IMR-90 (cell line): ENCODE measurements around the gene UNC13A. TPM values are rescaled to one million over a fixed set of nuclear protein-coding genes. Genes with fewer than 3 reads are reported as not detected.

ENCODE experiments used
- ATAC-seq: fragments of 200-7000 bp; cut with Tn5 transposase; 2 replicates; pipeline ENCODE4 v1.9.1; 2020; ENCODE audit warnings: low read depth, mild to moderate bottlenecking, moderate library complexity
- BruUV-seq: library from RNA; stranded (reverse); fragments of 400-500 nt; replicated peaks from 2 replicates; lab custom pipeline; 2021; lab: Mats Ljungman, UMichigan
- CTCF ChIA-PET: fragments of 300-600 bp; formaldehyde crosslinking; extraction: SDS; loops from one replicate; lab custom pipeline; 2021; ENCODE audit warnings: antibody characterized with exemption; lab: Yijun Ruan, JAX
- POLR2A ChIA-PET: fragments of 300-600 bp; sonication (Branson Sonifier 250); formaldehyde crosslinking; loops from one replicate; lab custom pipeline; 2022; ENCODE audit warnings: antibody characterized with exemption; ENCODE audit not compliant: unreplicated experiment; lab: Charles Lee
- DNase-seq: peaks from one replicate; pipeline ENCODE4 v3.0.0; 2013
- H2AFZ ChIP-seq: replicated peaks from 2 replicates; pipeline ENCODE3; 2013; ENCODE audit warnings: low read length, mild to moderate bottlenecking; ENCODE audit not compliant: poor library complexity
- H2AK5ac ChIP-seq: 2 replicates; pipeline ENCODE4 v1.6.1; 2013; ENCODE audit warnings: low read depth, low read length, inconsistent platforms
- H2AK9ac ChIP-seq: replicated peaks from 2 replicates; pipeline ENCODE3; 2013; ENCODE audit warnings: mild to moderate bottlenecking, low read depth, low read length, moderate library complexity; ENCODE audit not compliant: poor library complexity
- H2BK120ac ChIP-seq: 2 replicates; pipeline ENCODE4 v1.6.1; 2013; ENCODE audit warnings: low read depth, low read length, inconsistent platforms
- H2BK15ac ChIP-seq: 3 replicates; pipeline ENCODE4 v1.6.1; 2013; ENCODE audit warnings: low read depth, low read length, inconsistent platforms
- H2BK20ac ChIP-seq: 2 replicates; pipeline ENCODE4 v1.6.1; 2013; ENCODE audit warnings: low read depth, mild to moderate bottlenecking, inconsistent platforms, low read length, moderate library complexity
- H2BK5ac ChIP-seq: 2 replicates; pipeline ENCODE4 v1.6.1; 2013; ENCODE audit warnings: mild to moderate bottlenecking, low read depth, low read length, inconsistent platforms; ENCODE audit not compliant: poor library complexity, severe bottlenecking
- H3K14ac ChIP-seq: replicated peaks from 2 replicates; pipeline ENCODE4 v1.6.1; 2013; ENCODE audit warnings: low read depth, low read length, inconsistent platforms
- H3K18ac ChIP-seq: 2 replicates; pipeline ENCODE4 v1.6.1; 2013; ENCODE audit warnings: low read depth, low read length, control low read depth
- H3K23ac ChIP-seq: 2 replicates; pipeline ENCODE4 v1.6.1; 2013; ENCODE audit warnings: low read depth, low read length, inconsistent platforms
- H3K27ac ChIP-seq: 2 replicates; pipeline ENCODE4 v1.5.1; 2013; ENCODE audit warnings: mild to moderate bottlenecking, control low read depth, low read length; ENCODE audit not compliant: insufficient read depth
- H3K27me3 ChIP-seq: 2 replicates; pipeline ENCODE4 v1.6.1; 2013; ENCODE audit warnings: low read length; ENCODE audit not compliant: control insufficient read depth, insufficient read depth
- H3K36me3 ChIP-seq: 2 replicates; pipeline ENCODE4 v1.6.1; 2013; ENCODE audit warnings: low read length, mixed read lengths; ENCODE audit not compliant: control insufficient read depth, insufficient read depth
- H3K4ac ChIP-seq: 2 replicates; pipeline ENCODE4 v1.6.1; 2013; ENCODE audit warnings: low read depth, low read length, inconsistent platforms
- H3K4me1 ChIP-seq: 2 replicates; pipeline ENCODE4 v1.6.1; 2013; ENCODE audit warnings: low read length, mixed read lengths; ENCODE audit not compliant: control insufficient read depth, insufficient read depth
- H3K4me2 ChIP-seq: 2 replicates; pipeline ENCODE4 v1.6.1; 2013; ENCODE audit warnings: low read depth, mild to moderate bottlenecking, control low read depth, low read length, moderate library complexity
- H3K4me3 ChIP-seq: 2 replicates; pipeline ENCODE4 v1.5.1; 2013; ENCODE audit warnings: low read depth, mild to moderate bottlenecking, control low read depth, low read length, moderate library complexity; ENCODE audit not compliant: insufficient read depth
- H3K56ac ChIP-seq: 2 replicates; pipeline ENCODE4 v1.6.1; 2013; ENCODE audit warnings: low read length, inconsistent platforms; ENCODE audit not compliant: insufficient read depth; ENCODE audit errors: extremely low read depth
- H3K79me1 ChIP-seq, 2 experiments: 2 replicates each; pipeline ENCODE4 v1.6.1; 2013; ENCODE audit warnings: low read length in 2 of 2, inconsistent platforms in 1 of 2, low read depth in 1 of 2
- H3K9ac ChIP-seq: 2 replicates; pipeline ENCODE4 v1.6.1; 2013; ENCODE audit warnings: low read depth, low read length, control low read depth
- H3K9me1 ChIP-seq: 2 replicates; pipeline ENCODE4 v1.6.1; 2013; ENCODE audit warnings: low read length, inconsistent platforms; ENCODE audit not compliant: insufficient read depth
- H3K9me3 ChIP-seq: 2 replicates; pipeline ENCODE4 v1.6.1; 2013; ENCODE audit warnings: low read length; ENCODE audit not compliant: control insufficient read depth, insufficient read depth
- H4K20me1 ChIP-seq: 2 replicates; pipeline ENCODE4 v1.6.1; 2013; ENCODE audit warnings: low read length, inconsistent platforms; ENCODE audit not compliant: insufficient read depth
- H4K5ac ChIP-seq: 2 replicates; pipeline ENCODE4 v1.6.1; 2013; ENCODE audit warnings: mild to moderate bottlenecking, low read depth, low read length, control low read depth
- H4K8ac ChIP-seq, 2 experiments: 2 replicates each; pipeline ENCODE4 v1.6.1; 2013; ENCODE audit warnings: low read depth in 2 of 2, low read length in 2 of 2, control low read depth in 1 of 2, inconsistent platforms in 1 of 2
- H4K91ac ChIP-seq: 2 replicates; pipeline ENCODE4 v1.6.1; 2013; ENCODE audit warnings: low read depth, low read length, inconsistent platforms; ENCODE audit not compliant: insufficient read depth
- BHLHE40 ChIP-seq: fragments of 150-350 bp; IDR thresholded peaks from 2 replicates; pipeline ENCODE4 v1.6.1; 2016; ENCODE audit warnings: mild to moderate bottlenecking, low read depth, low read length
- CEBPB ChIP-seq: IDR thresholded peaks from 2 replicates; pipeline ENCODE4 v1.6.1; 2012; ENCODE audit warnings: low read depth, low read length, improper control_type of control experiment
- CHD1 ChIP-seq: IDR thresholded peaks from 2 replicates; pipeline ENCODE4 v1.6.1; 2012; ENCODE audit warnings: low read depth, low read length, improper control_type of control experiment
- FOS ChIP-seq: fragments of 150-350 bp; IDR thresholded peaks from 2 replicates; pipeline ENCODE4 v1.6.1; 2016; ENCODE audit warnings: low read depth, low read length
- MAFK ChIP-seq: IDR thresholded peaks from 2 replicates; pipeline ENCODE4 v1.6.1; 2012; ENCODE audit warnings: low read depth, low read length, improper control_type of control experiment
- MAZ ChIP-seq: IDR thresholded peaks from 2 replicates; pipeline ENCODE4 v1.6.1; 2012; ENCODE audit warnings: low read depth, mild to moderate bottlenecking, low read length, improper control_type of control experiment, moderate library complexity, borderline replicate concordance
- MXI1 ChIP-seq: IDR thresholded peaks from 2 replicates; pipeline ENCODE4 v1.6.1; 2012; ENCODE audit warnings: low read depth, mild to moderate bottlenecking, low read length, moderate library complexity, borderline replicate concordance
- NFE2L2 ChIP-seq: fragments of 150-350 bp; IDR thresholded peaks from 2 replicates; pipeline ENCODE4 v1.6.1; 2016; ENCODE audit warnings: low read depth, mild to moderate bottlenecking, low read length
- POLR2A ChIP-seq: IDR thresholded peaks from 2 replicates; pipeline ENCODE4 v1.6.1; 2012; ENCODE audit warnings: mild to moderate bottlenecking, low read depth, low read length
- RCOR1 ChIP-seq: IDR thresholded peaks from 2 replicates; pipeline ENCODE4 v1.6.1; 2012; ENCODE audit warnings: mild to moderate bottlenecking, low read length, improper control_type of control experiment; ENCODE audit not compliant: insufficient replicate concordance
- RFX5 ChIP-seq: IDR thresholded peaks from 2 replicates; pipeline ENCODE4 v1.8.0; 2012; ENCODE audit warnings: low read depth, mild to moderate bottlenecking, low read length, moderate library complexity
- SMC3 ChIP-seq: fragments of 150-350 bp; IDR thresholded peaks from 2 replicates; pipeline ENCODE4 v1.6.1; 2016; ENCODE audit warnings: low read depth, mild to moderate bottlenecking, antibody characterized with exemption, low read length, moderate library complexity
- WGBS, 2 experiments: methylation state at CpG; one replicate each; pipeline versions ENCODE4 v1.1.5 to v1.1.7; 2013; ENCODE audit warnings: missing lambda C conversion rate in 2 of 2; ENCODE audit not compliant: insufficient read length in 1 of 2; ENCODE audit errors: extremely low coverage in 2 of 2; 5-methylcytosine and 5-hydroxymethylcytosine counted together
- dilution Hi-C: fragments of 300-500 bp; cut with HindIII; formaldehyde crosslinking; loops from one replicate; pipeline ENCODE4 v1.14.3; 2018; ENCODE audit warnings: low sequenced_read_pairs; ENCODE audit not compliant: unreplicated experiment
- in situ Hi-C: fragments of 300-500 bp; cut with MboI; formaldehyde crosslinking; loops from 3 replicates; pipeline ENCODE4 v1.14.3; 2019; ENCODE audit warnings: low sequenced_read_pairs, inconsistent platforms, mixed read lengths
- intact Hi-C: fragments of 100-400 bp; cut with micrococcal nuclease; formaldehyde crosslinking; loops from 2 replicates; pipeline ENCODE4 v1.10.0; 2022
- polyA plus RNA-seq, 3 experiments: library from polyadenylated mRNA; depleted of rRNA; stranded (reverse); fragments of >200 nt; gene quantifications; 2 replicates each; pipeline ENCODE4 v1.2.3, GENCODE V29; 2012; ENCODE audit warnings: low replicate concordance in 1 of 3
- total RNA-seq: library from RNA; depleted of rRNA; stranded (reverse); fragments of >200 nt; gene quantifications from 2 replicates; pipeline ENCODE4 v1.2.3, GENCODE V29; 2012

UNC13A gene
- total and polyA plus RNA-seq, 2 of the 4 experiments (the other 2 are of a cell fraction) = 0.18 to 0.22 TPM

DNA sequence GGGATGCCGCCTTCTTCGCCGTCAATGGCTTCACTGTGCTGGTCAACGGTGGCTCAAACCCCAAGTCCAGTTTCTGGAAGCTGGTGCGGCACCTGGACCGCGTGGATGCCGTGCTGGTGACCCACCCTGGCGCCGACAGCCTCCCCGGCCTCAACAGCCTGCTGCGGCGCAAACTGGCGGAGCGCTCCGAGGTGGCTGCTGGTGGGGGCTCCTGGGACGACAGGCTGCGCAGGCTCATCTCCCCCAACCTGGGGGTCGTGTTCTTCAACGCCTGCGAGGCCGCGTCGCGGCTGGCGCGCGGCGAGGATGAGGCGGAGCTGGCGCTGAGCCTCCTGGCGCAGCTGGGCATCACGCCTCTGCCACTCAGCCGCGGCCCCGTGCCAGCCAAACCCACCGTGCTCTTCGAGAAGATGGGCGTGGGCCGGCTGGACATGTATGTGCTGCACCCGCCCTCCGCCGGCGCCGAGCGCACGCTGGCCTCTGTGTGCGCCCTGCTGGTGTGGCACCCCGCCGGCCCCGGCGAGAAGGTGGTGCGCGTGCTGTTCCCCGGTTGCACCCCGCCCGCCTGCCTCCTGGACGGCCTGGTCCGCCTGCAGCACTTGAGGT lies 38.1 kb upstream of the UNC13A start:
- in situ Hi-C loops (no loop called here), dilution Hi-C loops (no loop called here), intact Hi-C loops (no loop called here)
- Histone ChIP-seq H3K9me1 (peaks cover 4% of the 10 kb centered on the region; the same call in 1 of the 2 replicates), H3K9me3 (peaks cover 2% of the 10 kb centered on the region; the same call in 1 of the 2 replicates), H3K36me3 (peaks cover 70% of the 10 kb centered on the region), H3K4ac (no peak overlapping the region), H3K56ac (no peak overlapping the region), H2BK20ac (no peak overlapping the region), H2AK5ac (no peak overlapping the region), H2BK5ac (no peak overlapping the region), H3K4me1 (peaks cover 2% of the 10 kb centered on the region; the same call in 1 of the 2 replicates), H2AFZ (no peak overlapping the region), H3K27ac (no peak overlapping the region), H3K23ac (no peak overlapping the region), H4K8ac (no peak overlapping the region), H2AK9ac (no peak overlapping the region), H2BK15ac (no peak overlapping the region), H3K4me2 (no peak overlapping the region), H3K79me1 (peaks cover 11 to 54% of the 10 kb centered on the region in 2 experiments), H3K27me3 (no peaks in the 10 kb centered on the region), H3K9ac (no peak overlapping the region), H2BK120ac (no peak overlapping the region), H3K18ac (no peak overlapping the region), H4K20me1 (peaks cover 27% of the 10 kb centered on the region), H3K14ac (no peak overlapping the region), H4K5ac (no peak overlapping the region), H3K4me3 (no peak overlapping the region), H4K91ac (no peak overlapping the region)
- no TSS peak for BruUV-seq
- CTCF ChIA-PET = no interaction called here
- no peak for ATAC-seq
- no peak for TF ChIP-seq FOS
- TF ChIP-seq RFX5 = no peak
- no peak for TF ChIP-seq MAFK
- TF ChIP-seq BHLHE40 = no peak
- TF ChIP-seq RCOR1 = no peak
- no peak for TF ChIP-seq MAZ
- no peak for TF ChIP-seq SMC3
- TF ChIP-seq CHD1 = no peak
- no peak for TF ChIP-seq POLR2A
- TF ChIP-seq MXI1 = no peak
- no peak for TF ChIP-seq CEBPB
- no peak for TF ChIP-seq NFE2L2
- DNase-seq = no peak
- 96% methylated on average over 52 of the region's 59 CpGs; no CpG with 5 or more reads in 1 of the 2 experiments for WGBS, 2 experiments
- POLR2A ChIA-PET = no interaction called here
